Astrocyte (in vitro differentiated cells and primary cell): ENCODE data around the gene TYSND1. TPM values are rescaled to one million over a fixed set of nuclear protein-coding genes. Genes with fewer than 3 reads are reported as not detected.

Experiments used
- DNase-seq: peaks from one replicate; pipeline ENCODE4 v3.0.0-alpha.2; 2010; ENCODE audit warnings: low read depth
- FAIRE-seq: peaks from 2 replicates; lab custom pipeline; 2011; peaks lifted over from hg19 to GRCh38; lab: Jason Lieb, UNC
- H2AFZ ChIP-seq: 2 replicates; pipeline ENCODE4 v1.6.0; 2012; ENCODE audit warnings: low read depth, low read length, inconsistent platforms
- H3K27ac ChIP-seq: 2 replicates; pipeline ENCODE4 v1.5.1; 2011; ENCODE audit warnings: low read depth, low read length, inconsistent platforms
- H3K27me3 ChIP-seq: 2 replicates; pipeline ENCODE4 v1.6.0; 2011; ENCODE audit warnings: low read length, inconsistent platforms; ENCODE audit not compliant: insufficient read depth
- H3K36me3 ChIP-seq: 2 replicates; pipeline ENCODE4 v1.5.1; 2011; ENCODE audit warnings: low read length, inconsistent platforms; ENCODE audit not compliant: insufficient read depth
- H3K4me1 ChIP-seq: 2 replicates; pipeline ENCODE4 v1.5.1; 2011; ENCODE audit warnings: low read length, inconsistent platforms; ENCODE audit not compliant: insufficient read depth
- H3K4me2 ChIP-seq: 2 replicates; pipeline ENCODE4 v1.6.0; 2012; ENCODE audit warnings: low read length, inconsistent platforms
- H3K4me3 ChIP-seq: 2 replicates; pipeline ENCODE4 v1.5.1; 2011; ENCODE audit warnings: low read depth, mild to moderate bottlenecking, low read length, inconsistent platforms; ENCODE audit not compliant: insufficient read depth
- H3K79me2 ChIP-seq: 2 replicates; pipeline ENCODE4 v1.6.0; 2012; ENCODE audit warnings: mild to moderate bottlenecking, low read length, inconsistent platforms; ENCODE audit not compliant: insufficient read depth
- H3K9ac ChIP-seq: 2 replicates; pipeline ENCODE4 v1.6.0; 2012; ENCODE audit warnings: mild to moderate bottlenecking, low read length, inconsistent platforms
- H3K9me3 ChIP-seq: 2 replicates; pipeline ENCODE4 v1.5.1; 2012; ENCODE audit warnings: low read depth, mild to moderate bottlenecking, low read length, inconsistent platforms; ENCODE audit not compliant: insufficient read depth
- H4K20me1 ChIP-seq: 2 replicates; pipeline ENCODE4 v1.6.0; 2012; ENCODE audit warnings: low read length, inconsistent platforms; ENCODE audit not compliant: insufficient read depth
- H3K27ac Mint-ChIP-seq: one replicate; pipeline ENCODE4 v1.8.0; 2021; ENCODE audit warnings: mild to moderate bottlenecking, mixed read lengths; ENCODE audit not compliant: unreplicated experiment
- H3K27me3 Mint-ChIP-seq: one replicate; pipeline ENCODE4 v1.8.0; 2021; ENCODE audit warnings: low read depth, mixed read lengths; ENCODE audit not compliant: unreplicated experiment
- H3K36me3 Mint-ChIP-seq: one replicate; pipeline ENCODE4 v1.8.0; 2021; ENCODE audit warnings: low read depth, mixed read lengths; ENCODE audit not compliant: unreplicated experiment
- H3K4me1 Mint-ChIP-seq: one replicate; pipeline ENCODE4 v1.8.0; 2021; ENCODE audit warnings: low read depth, mixed read lengths; ENCODE audit not compliant: unreplicated experiment
- H3K4me3 Mint-ChIP-seq: one replicate; pipeline ENCODE4 v1.8.0; 2021; ENCODE audit warnings: mild to moderate bottlenecking, moderate library complexity, mixed read lengths; ENCODE audit not compliant: unreplicated experiment
- H3K9me3 Mint-ChIP-seq: one replicate; pipeline ENCODE4 v1.8.0; 2021; ENCODE audit warnings: mild to moderate bottlenecking, mixed read lengths; ENCODE audit not compliant: unreplicated experiment
- EZH2 ChIP-seq: IDR thresholded peaks from 2 replicates; pipeline ENCODE4 v1.6.1; 2012; ENCODE audit warnings: mild to moderate bottlenecking, low read length, inconsistent platforms; ENCODE audit not compliant: insufficient read depth
- total RNA-seq: library from RNA; stranded (reverse); gene quantifications from 2 replicates; pipeline ENCODE4 v1.2.1, GENCODE V29; 2021
- TF ChIP-seq, protein P1 (sequence below): IDR thresholded peaks from 2 replicates; pipeline ENCODE4 v1.5.1; 2011; ENCODE audit warnings: low read depth, mild to moderate bottlenecking, inconsistent platforms, low read length, moderate library complexity; ENCODE audit not compliant: insufficient read depth

TYSND1 gene
- total RNA-seq, 1 donor from 2014 or later, result 8.9 TPM

GRCh38 chr10:70191161-70191971 is 44.9 kb upstream of the TYSND1 start:
- Mint-ChIP-seq H3K9me3 (no peaks in the 10 kb centered on the region), H3K27ac (no peak overlapping the region), H3K4me1 (peaks cover 24% of the 10 kb centered on the region), H3K36me3 (no peaks in the 10 kb centered on the region), H3K27me3 (peaks cover 4% of the 10 kb centered on the region), H3K4me3 (peak overlapping the region; percentile 17)
- no peaks in the 10 kb centered on the region for H3K9me3 ChIP-seq
- peak; percentile 43 for DNase-seq
- no peaks in the 10 kb centered on the region for H3K79me2 ChIP-seq
- H4K20me1 ChIP-seq, result no peaks in the 10 kb centered on the region
- H3K4me3 ChIP-seq, result no peak overlapping the region
- no peak for FAIRE-seq
- no peak overlapping the region for H3K9ac ChIP-seq
- H2AFZ ChIP-seq, result no peak overlapping the region
- TF ChIP-seq, protein P1, sequence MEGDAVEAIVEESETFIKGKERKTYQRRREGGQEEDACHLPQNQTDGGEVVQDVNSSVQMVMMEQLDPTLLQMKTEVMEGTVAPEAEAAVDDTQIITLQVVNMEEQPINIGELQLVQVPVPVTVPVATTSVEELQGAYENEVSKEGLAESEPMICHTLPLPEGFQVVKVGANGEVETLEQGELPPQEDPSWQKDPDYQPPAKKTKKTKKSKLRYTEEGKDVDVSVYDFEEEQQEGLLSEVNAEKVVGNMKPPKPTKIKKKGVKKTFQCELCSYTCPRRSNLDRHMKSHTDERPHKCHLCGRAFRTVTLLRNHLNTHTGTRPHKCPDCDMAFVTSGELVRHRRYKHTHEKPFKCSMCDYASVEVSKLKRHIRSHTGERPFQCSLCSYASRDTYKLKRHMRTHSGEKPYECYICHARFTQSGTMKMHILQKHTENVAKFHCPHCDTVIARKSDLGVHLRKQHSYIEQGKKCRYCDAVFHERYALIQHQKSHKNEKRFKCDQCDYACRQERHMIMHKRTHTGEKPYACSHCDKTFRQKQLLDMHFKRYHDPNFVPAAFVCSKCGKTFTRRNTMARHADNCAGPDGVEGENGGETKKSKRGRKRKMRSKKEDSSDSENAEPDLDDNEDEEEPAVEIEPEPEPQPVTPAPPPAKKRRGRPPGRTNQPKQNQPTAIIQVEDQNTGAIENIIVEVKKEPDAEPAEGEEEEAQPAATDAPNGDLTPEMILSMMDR, result no peak
- TF ChIP-seq EZH2, result no peak
- peaks cover 13% of the 10 kb centered on the region for H3K4me1 ChIP-seq
- no peaks in the 10 kb centered on the region for H3K27me3 ChIP-seq
- H3K27ac ChIP-seq, result no peak overlapping the region
- H3K36me3 ChIP-seq, result no peaks in the 10 kb centered on the region
- H3K4me2 ChIP-seq, result peak overlapping the region; percentile 9

- Histone ChIP-seq H3K27me3 (no peaks in the 10 kb centered on the region), H3K4me2 (no peak overlapping the region), H3K27ac (no peak overlapping the region), H4K20me1 (no peaks in the 10 kb centered on the region), H3K9me3 (no peaks in the 10 kb centered on the region), H3K4me1 (peaks cover 13% of the 10 kb centered on the region), H2AFZ (no peak overlapping the region), H3K9ac (no peak overlapping the region), H3K36me3 (no peaks in the 10 kb centered on the region), H3K4me3 (no peak overlapping the region), H3K79me2 (no peaks in the 10 kb centered on the region)
- H3K36me3 Mint-ChIP-seq, result no peaks in the 10 kb centered on the region
- H3K27ac Mint-ChIP-seq, result no peak overlapping the region
- DNase-seq (no peak), FAIRE-seq (no peak)
- H3K9me3 Mint-ChIP-seq, result no peaks in the 10 kb centered on the region
- H3K27me3 Mint-ChIP-seq, result peaks cover 5% of the 10 kb centered on the region
- H3K4me1 Mint-ChIP-seq, result peaks cover 24% of the 10 kb centered on the region
- no peak overlapping the region for H3K4me3 Mint-ChIP-seq
- TF ChIP-seq, protein P1, result no peak
- no peak for TF ChIP-seq EZH2
These were observed 44.1 kb upstream of the TYSND1 start for GRCh38 chr10:70190581-70190980.

DNA sequence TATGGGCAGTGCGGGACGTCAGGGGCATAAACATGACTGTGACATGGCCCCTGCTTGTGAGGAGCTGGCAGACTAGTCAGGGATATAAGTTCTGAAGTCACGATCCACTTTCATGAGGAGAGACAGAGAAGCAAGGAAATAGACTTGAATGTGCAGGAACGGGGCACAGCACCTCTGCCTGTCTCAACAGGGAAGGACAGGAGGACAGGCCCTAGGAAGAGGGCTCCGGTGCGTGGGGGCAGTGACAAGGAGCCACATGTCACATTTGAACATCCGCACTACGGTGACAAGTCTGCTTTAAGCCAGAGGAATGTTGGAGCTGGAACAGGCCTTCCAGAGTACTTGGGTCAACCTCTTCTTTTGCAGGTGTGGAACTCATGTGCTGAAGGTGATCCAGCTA is 43.6 kb upstream of the TYSND1 start:
- Mint-ChIP-seq H3K4me1 (peaks cover 24% of the 10 kb centered on the region), H3K36me3 (no peaks in the 10 kb centered on the region), H3K27ac (no peak overlapping the region), H3K4me3 (no peak overlapping the region), H3K27me3 (peaks cover 6% of the 10 kb centered on the region), H3K9me3 (no peaks in the 10 kb centered on the region)
- Histone ChIP-seq H3K27me3 (no peaks in the 10 kb centered on the region), H3K4me3 (no peak overlapping the region), H3K79me2 (no peaks in the 10 kb centered on the region), H2AFZ (no peak overlapping the region), H3K9ac (no peak overlapping the region), H3K27ac (no peak overlapping the region), H3K9me3 (no peaks in the 10 kb centered on the region), H3K36me3 (no peaks in the 10 kb centered on the region), H3K4me1 (peaks cover 13% of the 10 kb centered on the region), H4K20me1 (no peaks in the 10 kb centered on the region), H3K4me2 (no peak overlapping the region)
- no peak for FAIRE-seq
- no peak for DNase-seq
- TF ChIP-seq, protein P1, result no peak
- TF ChIP-seq EZH2, result no peak
